Astrocyte (in vitro differentiated cells and primary cell): ENCODE results near the gene CTDSPL. TPM values are rescaled to one million over a fixed set of nuclear protein-coding genes. Genes with fewer than 3 reads are reported as not detected.
A peak's percentile ranks its signal among the peaks of the same experiment; 100 is the strongest.

Experiments used
- DNase-seq: peaks from one replicate; pipeline ENCODE4 v3.0.0-alpha.2; 2010; ENCODE audit warnings: low read depth
- FAIRE-seq: peaks from 2 replicates; lab custom pipeline; 2011; peaks lifted over from hg19 to GRCh38; lab: Jason Lieb, UNC
- H2AFZ ChIP-seq: 2 replicates; pipeline ENCODE4 v1.6.0; 2012; ENCODE audit warnings: low read depth, low read length, inconsistent platforms
- H3K27ac ChIP-seq: 2 replicates; pipeline ENCODE4 v1.5.1; 2011; ENCODE audit warnings: low read depth, low read length, inconsistent platforms
- H3K27me3 ChIP-seq: 2 replicates; pipeline ENCODE4 v1.6.0; 2011; ENCODE audit warnings: low read length, inconsistent platforms; ENCODE audit not compliant: insufficient read depth
- H3K36me3 ChIP-seq: 2 replicates; pipeline ENCODE4 v1.5.1; 2011; ENCODE audit warnings: low read length, inconsistent platforms; ENCODE audit not compliant: insufficient read depth
- H3K4me1 ChIP-seq: 2 replicates; pipeline ENCODE4 v1.5.1; 2011; ENCODE audit warnings: low read length, inconsistent platforms; ENCODE audit not compliant: insufficient read depth
- H3K4me2 ChIP-seq: 2 replicates; pipeline ENCODE4 v1.6.0; 2012; ENCODE audit warnings: low read length, inconsistent platforms
- H3K4me3 ChIP-seq: 2 replicates; pipeline ENCODE4 v1.5.1; 2011; ENCODE audit warnings: low read depth, mild to moderate bottlenecking, low read length, inconsistent platforms; ENCODE audit not compliant: insufficient read depth
- H3K79me2 ChIP-seq: 2 replicates; pipeline ENCODE4 v1.6.0; 2012; ENCODE audit warnings: mild to moderate bottlenecking, low read length, inconsistent platforms; ENCODE audit not compliant: insufficient read depth
- H3K9ac ChIP-seq: 2 replicates; pipeline ENCODE4 v1.6.0; 2012; ENCODE audit warnings: mild to moderate bottlenecking, low read length, inconsistent platforms
- H3K9me3 ChIP-seq: 2 replicates; pipeline ENCODE4 v1.5.1; 2012; ENCODE audit warnings: low read depth, mild to moderate bottlenecking, low read length, inconsistent platforms; ENCODE audit not compliant: insufficient read depth
- H4K20me1 ChIP-seq: 2 replicates; pipeline ENCODE4 v1.6.0; 2012; ENCODE audit warnings: low read length, inconsistent platforms; ENCODE audit not compliant: insufficient read depth
- H3K27ac Mint-ChIP-seq: one replicate; pipeline ENCODE4 v1.8.0; 2021; ENCODE audit warnings: mild to moderate bottlenecking, mixed read lengths; ENCODE audit not compliant: unreplicated experiment
- H3K27me3 Mint-ChIP-seq: one replicate; pipeline ENCODE4 v1.8.0; 2021; ENCODE audit warnings: low read depth, mixed read lengths; ENCODE audit not compliant: unreplicated experiment
- H3K36me3 Mint-ChIP-seq: one replicate; pipeline ENCODE4 v1.8.0; 2021; ENCODE audit warnings: low read depth, mixed read lengths; ENCODE audit not compliant: unreplicated experiment
- H3K4me1 Mint-ChIP-seq: one replicate; pipeline ENCODE4 v1.8.0; 2021; ENCODE audit warnings: low read depth, mixed read lengths; ENCODE audit not compliant: unreplicated experiment
- H3K4me3 Mint-ChIP-seq: one replicate; pipeline ENCODE4 v1.8.0; 2021; ENCODE audit warnings: mild to moderate bottlenecking, moderate library complexity, mixed read lengths; ENCODE audit not compliant: unreplicated experiment
- H3K9me3 Mint-ChIP-seq: one replicate; pipeline ENCODE4 v1.8.0; 2021; ENCODE audit warnings: mild to moderate bottlenecking, mixed read lengths; ENCODE audit not compliant: unreplicated experiment
- EZH2 ChIP-seq: IDR thresholded peaks from 2 replicates; pipeline ENCODE4 v1.6.1; 2012; ENCODE audit warnings: mild to moderate bottlenecking, low read length, inconsistent platforms; ENCODE audit not compliant: insufficient read depth
- total RNA-seq: library from RNA; stranded (reverse); gene quantifications from 2 replicates; pipeline ENCODE4 v1.2.1, GENCODE V29; 2021
- TF ChIP-seq, protein P1 (sequence below): IDR thresholded peaks from 2 replicates; pipeline ENCODE4 v1.5.1; 2011; ENCODE audit warnings: low read depth, mild to moderate bottlenecking, inconsistent platforms, low read length, moderate library complexity; ENCODE audit not compliant: insufficient read depth

Gene CTDSPL
- total RNA-seq, 1 donor from 2014 or later, result 37.9 TPM

DNA sequence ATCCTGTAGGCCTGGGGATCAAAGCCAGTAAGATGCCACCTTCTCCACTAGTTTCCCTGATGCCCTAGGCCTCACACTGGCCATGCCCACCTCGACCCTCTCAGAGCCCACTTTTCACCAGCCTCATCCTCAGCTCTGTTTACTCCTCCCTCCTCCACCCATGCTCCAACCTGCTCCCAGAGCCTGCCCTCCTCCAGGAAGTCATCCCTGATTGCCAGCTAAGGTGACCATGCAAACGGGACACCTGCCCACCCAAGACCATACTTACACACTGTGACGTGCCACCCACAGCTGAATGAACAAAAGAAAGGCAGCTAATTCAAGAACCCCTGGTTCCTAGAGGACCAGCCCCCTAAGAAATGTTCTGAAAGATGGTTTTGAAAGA is 158.7 kb downstream of the CTDSPL start:
- Histone ChIP-seq H3K4me2 (no peak overlapping the region), H3K27ac (no peak overlapping the region), H3K4me1 (peaks cover 2% of the 10 kb centered on the region), H3K36me3 (peaks cover 4% of the 10 kb centered on the region), H4K20me1 (peaks cover 21% of the 10 kb centered on the region), H3K4me3 (no peak overlapping the region), H3K9ac (no peak overlapping the region), H3K27me3 (no peaks in the 10 kb centered on the region), H2AFZ (no peak overlapping the region), H3K79me2 (no peaks in the 10 kb centered on the region), H3K9me3 (no peaks in the 10 kb centered on the region)
- Mint-ChIP-seq H3K27me3 (no peaks in the 10 kb centered on the region), H3K36me3 (peaks cover 20% of the 10 kb centered on the region), H3K27ac (no peak overlapping the region), H3K4me3 (peak overlapping the region; percentile 3), H3K9me3 (no peaks in the 10 kb centered on the region), H3K4me1 (no peaks in the 10 kb centered on the region)
- DNase-seq (no peak), FAIRE-seq (no peak)
- no peak for TF ChIP-seq EZH2
- TF ChIP-seq, protein P1, sequence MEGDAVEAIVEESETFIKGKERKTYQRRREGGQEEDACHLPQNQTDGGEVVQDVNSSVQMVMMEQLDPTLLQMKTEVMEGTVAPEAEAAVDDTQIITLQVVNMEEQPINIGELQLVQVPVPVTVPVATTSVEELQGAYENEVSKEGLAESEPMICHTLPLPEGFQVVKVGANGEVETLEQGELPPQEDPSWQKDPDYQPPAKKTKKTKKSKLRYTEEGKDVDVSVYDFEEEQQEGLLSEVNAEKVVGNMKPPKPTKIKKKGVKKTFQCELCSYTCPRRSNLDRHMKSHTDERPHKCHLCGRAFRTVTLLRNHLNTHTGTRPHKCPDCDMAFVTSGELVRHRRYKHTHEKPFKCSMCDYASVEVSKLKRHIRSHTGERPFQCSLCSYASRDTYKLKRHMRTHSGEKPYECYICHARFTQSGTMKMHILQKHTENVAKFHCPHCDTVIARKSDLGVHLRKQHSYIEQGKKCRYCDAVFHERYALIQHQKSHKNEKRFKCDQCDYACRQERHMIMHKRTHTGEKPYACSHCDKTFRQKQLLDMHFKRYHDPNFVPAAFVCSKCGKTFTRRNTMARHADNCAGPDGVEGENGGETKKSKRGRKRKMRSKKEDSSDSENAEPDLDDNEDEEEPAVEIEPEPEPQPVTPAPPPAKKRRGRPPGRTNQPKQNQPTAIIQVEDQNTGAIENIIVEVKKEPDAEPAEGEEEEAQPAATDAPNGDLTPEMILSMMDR, result no peak

GRCh38 chr3:38021196-38021595 is 159.5 kb downstream of the CTDSPL start:
- TF ChIP-seq, protein P1, result no peak
- no peak for TF ChIP-seq EZH2
- FAIRE-seq, result no peak

GRCh38 chr3:38022301-38022700 is 160.6 kb downstream of the CTDSPL start:
- Mint-ChIP-seq H3K9me3 (no peaks in the 10 kb centered on the region), H3K36me3 (peaks cover 5% of the 10 kb centered on the region), H3K4me3 (no peak overlapping the region), H3K27me3 (peaks cover under 1% of the 10 kb centered on the region), H3K4me1 (peaks cover 2% of the 10 kb centered on the region), H3K27ac (no peak overlapping the region)
- Histone ChIP-seq H3K9me3 (no peaks in the 10 kb centered on the region), H3K9ac (no peak overlapping the region), H3K4me1 (peaks cover 9% of the 10 kb centered on the region), H3K27me3 (no peaks in the 10 kb centered on the region), H3K27ac (no peak overlapping the region), H2AFZ (no peak overlapping the region), H3K4me3 (no peak overlapping the region), H3K79me2 (no peaks in the 10 kb centered on the region), H4K20me1 (peaks cover 21% of the 10 kb centered on the region), H3K4me2 (no peak overlapping the region), H3K36me3 (no peaks in the 10 kb centered on the region)
- no peak for DNase-seq
- TF ChIP-seq, protein P1, result no peak
- no peak for TF ChIP-seq EZH2
- no peak for FAIRE-seq

More at GRCh38 chr3:38021196-38021595, 159.5 kb downstream of the CTDSPL start:
- H3K36me3 Mint-ChIP-seq, result peaks cover 13% of the 10 kb centered on the region
- Histone ChIP-seq H3K4me1 (peaks cover 9% of the 10 kb centered on the region), H3K27ac (no peak overlapping the region), H3K9ac (no peak overlapping the region), H3K36me3 (no peaks in the 10 kb centered on the region), H3K4me2 (no peak overlapping the region), H3K9me3 (no peaks in the 10 kb centered on the region), H2AFZ (no peak overlapping the region), H4K20me1 (peaks cover 21% of the 10 kb centered on the region), H3K79me2 (no peaks in the 10 kb centered on the region), H3K27me3 (no peaks in the 10 kb centered on the region), H3K4me3 (no peak overlapping the region)
- no peak overlapping the region for H3K27ac Mint-ChIP-seq
- H3K27me3 Mint-ChIP-seq, result no peaks in the 10 kb centered on the region
- no peaks in the 10 kb centered on the region for H3K9me3 Mint-ChIP-seq
- H3K4me1 Mint-ChIP-seq, result peaks cover 2% of the 10 kb centered on the region
- no peak overlapping the region for H3K4me3 Mint-ChIP-seq
- no peak for DNase-seq
